ENCODE results near the gene LRP1-AS. TPM values are rescaled to one million over a fixed set of nuclear protein-coding genes. Genes with fewer than 3 reads are reported as not detected.

The LRP1-AS gene
- polyA plus RNA-seq, 2 of the 4 experiments (the other 2 are of a cell fraction): not detected

- ChIA-PET POLR2A (interaction anchor here (2.2 kb wide), 1 partner anchor 15 kb away, joined by 12 read pairs; the partner anchor contains the start of gene STAT6), CTCF (interaction anchor here (1.3 to 18.3 kb wide), 4 partner anchors 12 to 87 kb away, joined by 6 to 330 read pairs (median 81); partner anchors contain the start of gene STAT6)
- FAIRE-seq (no peak), DNase-seq (ENCODE audit: low read depth in 1 of 2, low spot score in 1 of 2) (no peak), ATAC-seq (peak in 1 of 2 experiments; percentile 14; a peak in 3 of 6 replicates)
- H3K4me1 ChIP-seq: 0 out of 3 replicates have a peak, but pooled peaks cover 4% of the 10 kb centered on the region
- WGBS (ENCODE audit: missing lambda C conversion rate): 93% methylated on average over 6 of the region's 6 CpGs
- H3K4me2 ChIP-seq: no peak overlapping the region
- H3K4me3 ChIP-seq: no peak overlapping the region
- TF ChIP-seq CEBPB (IDR thresholded peaks at IDR 0.05) (no peak), TP53 (CRISPR knock-in tag; IDR thresholded peaks at IDR 0.05) (no peak), HOXB5 (CRISPR knock-in tag; IDR thresholded peaks at IDR 0.05) (no peak), CHD4 (IDR thresholded peaks at IDR 0.05; ENCODE audit: borderline replicate concordance) (no peak), KDM5A (IDR thresholded peaks at IDR 0.05) (no peak), REST (IDR thresholded peaks at IDR 0.05) (no peak)
- TF ChIP-seq, protein P1, sequence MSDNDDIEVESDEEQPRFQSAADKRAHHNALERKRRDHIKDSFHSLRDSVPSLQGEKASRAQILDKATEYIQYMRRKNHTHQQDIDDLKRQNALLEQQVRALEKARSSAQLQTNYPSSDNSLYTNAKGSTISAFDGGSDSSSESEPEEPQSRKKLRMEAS (IDR thresholded peaks at IDR 0.05): no peak
- no peaks in the 10 kb centered on the region for H3K9me3 ChIP-seq
- no peak overlapping the region for H3K27ac ChIP-seq
These were observed 51.3 kb downstream of the LRP1-AS start for GRCh38 chr12:57096099-57096572.

- no peaks in the 10 kb centered on the region for H3K9me3 ChIP-seq
- no peak overlapping the region for H3K27ac ChIP-seq
- TF ChIP-seq MAZ (IDR thresholded peaks at IDR 0.05; ENCODE audit: borderline replicate concordance, low read depth, low read length) (no peak), KDM5A (IDR thresholded peaks at IDR 0.05) (no peak), ZFP36 (IDR thresholded peaks at IDR 0.05; ENCODE audit: borderline replicate concordance, partially characterized antibody) (no peak), PHF8 (IDR thresholded peaks at IDR 0.05; ENCODE audit: borderline replicate concordance, low read depth) (no peak), FOSB (CRISPR knock-in tag; IDR thresholded peaks at IDR 0.05) (no peak), HES2 (IDR thresholded peaks at IDR 0.05) (no peak), ESRRA (IDR thresholded peaks at IDR 0.05; ENCODE audit: borderline replicate concordance, low read length) (no peak), TFCP2L1 (CRISPR knock-in tag; IDR thresholded peaks at IDR 0.05) (no peak), HOXB5 (CRISPR knock-in tag; IDR thresholded peaks at IDR 0.05) (no peak), ZSCAN20 (CRISPR knock-in tag; IDR thresholded peaks at IDR 0.05) (no peak), EHF (CRISPR knock-in tag; IDR thresholded peaks at IDR 0.05) (no peak), CBX2 (IDR thresholded peaks at IDR 0.05; ENCODE audit: borderline replicate concordance, low read depth) (no peak), HOXB13 (CRISPR knock-in tag; IDR thresholded peaks at IDR 0.05; ENCODE audit: low read depth) (no peak)
- DNase-seq (ENCODE audit: low read depth in 1 of 2, low spot score in 1 of 2): no peak
- H3K4me1 ChIP-seq: peaks cover 6% of the 10 kb centered on the region; the same call in 2 of the 3 replicates
- no peak overlapping the region for H3K4me2 ChIP-seq
- FAIRE-seq: no peak
- no peak overlapping the region for H3K4me3 ChIP-seq
- ChIA-PET CTCF (interaction anchor here (1.3 to 18.3 kb wide), 5 partner anchors 13 to 88 kb away, joined by 6 to 330 read pairs (median 10); partner anchors contain the start of gene STAT6), POLR2A (no interaction called here)
- WGBS (ENCODE audit: missing lambda C conversion rate): 94% methylated on average over 3 of the region's 3 CpGs
- no peak for ATAC-seq
These were observed 52.0 kb downstream of the LRP1-AS start for GRCh38 chr12:57095440-57095839.

Small RNAs within 50 kb of the gene (small RNA-seq; reads per million reads assigned to genes)
- gene MIR1228: 0 to 18.2 (median 2.7) reads per million in 6 experiments

Other genes starting within 250 kb of the LRP1-AS start
- 0.13 TPM in 1 of 2 replicates, not detected in the other for gene SDR9C7, start 213.2 kb downstream of the LRP1-AS start, polyA plus RNA-seq (2011; rRNA removed)
- 0.05 TPM in 1 of 3 replicates, not detected in the others for gene SDR9C7, start 213.2 kb downstream of the LRP1-AS start, polyA plus RNA-seq (2017; fragmentation: RNase III; extraction: RNeasy Plus Mini Kit Qiagen cat#74134 plus additional on column Dnase treatment)
- gene RDH16, start 190.0 kb downstream of the LRP1-AS start, polyA plus RNA-seq (2011; rRNA removed): 0.21 and 0.22 TPM in 2 replicates
- 0.06 to 0.09 TPM (median 0.08 TPM) in 3 replicates for gene RDH16, start 190.0 kb downstream of the LRP1-AS start, polyA plus RNA-seq (2017; fragmentation: RNase III; extraction: RNeasy Plus Mini Kit Qiagen cat#74134 plus additional on column Dnase treatment)
- gene ZBTB39, start 141.1 kb downstream of the LRP1-AS start, polyA plus RNA-seq (2011; rRNA removed): 9.5 and 9.8 TPM in 2 replicates
- gene ZBTB39, start 141.1 kb downstream of the LRP1-AS start, polyA plus RNA-seq (2017; fragmentation: RNase III; extraction: RNeasy Plus Mini Kit Qiagen cat#74134 plus additional on column Dnase treatment): 4.3 to 4.7 TPM (median 4.5 TPM) in 3 replicates
- gene TAC3, start 131.1 kb downstream of the LRP1-AS start, polyA plus RNA-seq (2011; rRNA removed): 0.16 and 0.26 TPM in 2 replicates
- not detected in 3 replicates for gene TAC3, start 131.1 kb downstream of the LRP1-AS start, polyA plus RNA-seq (2017; fragmentation: RNase III; extraction: RNeasy Plus Mini Kit Qiagen cat#74134 plus additional on column Dnase treatment)
- gene MYO1A, start 97.5 kb downstream of the LRP1-AS start, polyA plus RNA-seq (2011; rRNA removed): 1.9 and 3.1 TPM in 2 replicates
- gene MYO1A, start 97.5 kb downstream of the LRP1-AS start, polyA plus RNA-seq (2017; fragmentation: RNase III; extraction: RNeasy Plus Mini Kit Qiagen cat#74134 plus additional on column Dnase treatment): 0.17 to 0.67 TPM (median 0.50 TPM) in 3 replicates
- gene NEMP1, start 68.8 kb downstream of the LRP1-AS start, polyA plus RNA-seq (2011; rRNA removed): 24.7 and 28.4 TPM in 2 replicates
- 11.9 to 13.2 TPM (median 12.7 TPM) in 3 replicates for gene NEMP1, start 68.8 kb downstream of the LRP1-AS start, polyA plus RNA-seq (2017; fragmentation: RNase III; extraction: RNeasy Plus Mini Kit Qiagen cat#74134 plus additional on column Dnase treatment)
- gene NAB2, start 58.5 kb downstream of the LRP1-AS start, polyA plus RNA-seq (2011; rRNA removed): 8.6 and 10.1 TPM in 2 replicates
- 7.0 to 9.8 TPM (median 7.8 TPM) in 3 replicates for gene NAB2, start 58.5 kb downstream of the LRP1-AS start, polyA plus RNA-seq (2017; fragmentation: RNase III; extraction: RNeasy Plus Mini Kit Qiagen cat#74134 plus additional on column Dnase treatment)
- gene STAT6, start 36.3 kb downstream of the LRP1-AS start, polyA plus RNA-seq (2011; rRNA removed): 58.8 and 64.6 TPM in 2 replicates
- 52.9 to 59.0 TPM (median 58.4 TPM) in 3 replicates for gene STAT6, start 36.3 kb downstream of the LRP1-AS start, polyA plus RNA-seq (2017; fragmentation: RNase III; extraction: RNeasy Plus Mini Kit Qiagen cat#74134 plus additional on column Dnase treatment)
- 5.6 and 11.5 TPM in 2 replicates for gene LRP1, start 19.1 kb downstream of the LRP1-AS start, polyA plus RNA-seq (2011; rRNA removed)
- 8.6 to 9.6 TPM (median 9.4 TPM) in 3 replicates for gene LRP1, start 19.1 kb downstream of the LRP1-AS start, polyA plus RNA-seq (2017; fragmentation: RNase III; extraction: RNeasy Plus Mini Kit Qiagen cat#74134 plus additional on column Dnase treatment)
- gene NXPH4, start 69.2 kb upstream of the LRP1-AS start, polyA plus RNA-seq (2011; rRNA removed): 0.52 and 0.69 TPM in 2 replicates
- 3.3 to 4.5 TPM (median 3.5 TPM) in 3 replicates for gene NXPH4, start 69.2 kb upstream of the LRP1-AS start, polyA plus RNA-seq (2017; fragmentation: RNase III; extraction: RNeasy Plus Mini Kit Qiagen cat#74134 plus additional on column Dnase treatment)
- gene SHMT2, start 82.1 kb upstream of the LRP1-AS start, polyA plus RNA-seq (2011; rRNA removed): 110 and 113 TPM in 2 replicates
- 150 to 166 TPM (median 156 TPM) in 3 replicates for gene SHMT2, start 82.1 kb upstream of the LRP1-AS start, polyA plus RNA-seq (2017; fragmentation: RNase III; extraction: RNeasy Plus Mini Kit Qiagen cat#74134 plus additional on column Dnase treatment)
- 0.40 and 0.62 TPM in 2 replicates for gene STAC3, start 103.6 kb upstream of the LRP1-AS start, polyA plus RNA-seq (2011; rRNA removed)
- gene STAC3, start 103.6 kb upstream of the LRP1-AS start, polyA plus RNA-seq (2017; fragmentation: RNase III; extraction: RNeasy Plus Mini Kit Qiagen cat#74134 plus additional on column Dnase treatment): 0.43 to 0.59 TPM (median 0.54 TPM) in 3 replicates